Kidney epithelial cell (primary cell): Measurements from ENCODE around the gene GNG4. TPM values are rescaled to one million over a fixed set of nuclear protein-coding genes. Genes with fewer than 3 reads are reported as not detected.

Experiments used
- DNase-seq: peaks from one replicate; pipeline ENCODE4 v3.0.0-alpha.2; 2010; ENCODE audit warnings: low read depth
- H3K27me3 ChIP-seq: 2 replicates; pipeline ENCODE4 v1.6.0; 2011; ENCODE audit warnings: low read length; ENCODE audit not compliant: control insufficient read depth, insufficient read depth
- H3K36me3 ChIP-seq: 2 replicates; pipeline ENCODE4 v1.5.1; 2011; ENCODE audit warnings: low read length; ENCODE audit not compliant: control insufficient read depth, insufficient read depth
- H3K4me3 ChIP-seq: 2 replicates; pipeline ENCODE4 v1.5.1; 2011; ENCODE audit warnings: low read depth, mild to moderate bottlenecking, control low read depth, low read length
- total RNA-seq: library from RNA; depleted of rRNA; stranded (reverse); fragments of >200 nt; gene quantifications from 2 replicates; pipeline ENCODE4 v1.2.3, GENCODE V29; 2015
- TF ChIP-seq, protein P1 (sequence below): IDR thresholded peaks from 2 replicates; pipeline ENCODE4 v1.5.1; 2011; ENCODE audit warnings: mild to moderate bottlenecking, moderate library complexity, low read length, control low read depth, inconsistent platforms; ENCODE audit not compliant: insufficient read depth, poor library complexity, severe bottlenecking

The GNG4 gene
- total RNA-seq, 1 donor from 2014 or later: 0.54 TPM

GRCh38 chr1:235657747-235658526 lies 8.4 kb upstream of the GNG4 start:
- no peaks in the 10 kb centered on the region for H3K36me3 ChIP-seq
- no peaks in the 10 kb centered on the region for H3K27me3 ChIP-seq
- H3K4me3 ChIP-seq: no peak overlapping the region
- TF ChIP-seq, protein P1, sequence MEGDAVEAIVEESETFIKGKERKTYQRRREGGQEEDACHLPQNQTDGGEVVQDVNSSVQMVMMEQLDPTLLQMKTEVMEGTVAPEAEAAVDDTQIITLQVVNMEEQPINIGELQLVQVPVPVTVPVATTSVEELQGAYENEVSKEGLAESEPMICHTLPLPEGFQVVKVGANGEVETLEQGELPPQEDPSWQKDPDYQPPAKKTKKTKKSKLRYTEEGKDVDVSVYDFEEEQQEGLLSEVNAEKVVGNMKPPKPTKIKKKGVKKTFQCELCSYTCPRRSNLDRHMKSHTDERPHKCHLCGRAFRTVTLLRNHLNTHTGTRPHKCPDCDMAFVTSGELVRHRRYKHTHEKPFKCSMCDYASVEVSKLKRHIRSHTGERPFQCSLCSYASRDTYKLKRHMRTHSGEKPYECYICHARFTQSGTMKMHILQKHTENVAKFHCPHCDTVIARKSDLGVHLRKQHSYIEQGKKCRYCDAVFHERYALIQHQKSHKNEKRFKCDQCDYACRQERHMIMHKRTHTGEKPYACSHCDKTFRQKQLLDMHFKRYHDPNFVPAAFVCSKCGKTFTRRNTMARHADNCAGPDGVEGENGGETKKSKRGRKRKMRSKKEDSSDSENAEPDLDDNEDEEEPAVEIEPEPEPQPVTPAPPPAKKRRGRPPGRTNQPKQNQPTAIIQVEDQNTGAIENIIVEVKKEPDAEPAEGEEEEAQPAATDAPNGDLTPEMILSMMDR: no peak
- DNase-seq: no peak

- TF ChIP-seq, protein P1: no peak
- no peak for DNase-seq
- no peaks in the 10 kb centered on the region for H3K27me3 ChIP-seq
- no peak overlapping the region for H3K4me3 ChIP-seq
- H3K36me3 ChIP-seq: no peaks in the 10 kb centered on the region
These were observed 7.7 kb upstream of the GNG4 start for GRCh38 chr1:235657269-235657668.

GRCh38 chr1:235652364-235652763 lies 2.8 kb upstream of the GNG4 start:
- Histone ChIP-seq H3K27me3 (peaks cover 37% of the 10 kb centered on the region), H3K4me3 (no peak overlapping the region), H3K36me3 (no peaks in the 10 kb centered on the region)
- TF ChIP-seq, protein P1: no peak
- no peak for DNase-seq

DNA sequence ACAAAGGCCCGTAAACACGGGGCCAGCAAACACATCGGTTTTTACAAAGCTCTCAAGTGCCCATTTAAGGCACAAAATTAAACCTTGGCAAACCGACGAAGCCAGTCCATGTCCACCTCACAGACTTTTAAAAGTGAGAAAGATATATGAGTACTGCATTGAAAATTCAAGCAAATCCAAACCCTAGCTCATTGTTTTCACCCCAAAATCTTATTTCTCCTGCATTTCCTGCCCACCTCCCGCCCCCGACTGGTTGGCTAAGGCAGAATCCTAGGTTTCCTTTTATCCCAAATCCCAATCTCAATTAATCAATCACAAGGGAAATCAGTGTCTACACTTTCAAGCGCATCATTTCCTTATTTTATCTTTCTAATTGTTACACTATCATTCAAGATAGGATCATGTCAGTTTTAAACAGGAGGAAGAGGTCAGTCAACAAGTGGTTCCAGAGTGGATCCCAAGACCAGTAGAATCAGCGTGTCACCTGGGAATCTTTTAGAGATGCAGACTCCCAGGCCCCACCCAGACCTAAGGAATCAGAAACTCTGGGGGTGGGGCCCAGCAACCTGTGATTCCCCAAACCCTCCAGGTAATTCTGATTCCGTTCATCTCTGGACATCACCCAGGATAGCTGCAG lies 1.7 kb upstream of the GNG4 start:
- no peak for DNase-seq
- H3K36me3 ChIP-seq: no peaks in the 10 kb centered on the region
- no peak overlapping the region for H3K4me3 ChIP-seq
- H3K27me3 ChIP-seq: peaks cover 37% of the 10 kb centered on the region
- TF ChIP-seq, protein P1: no peak

- TF ChIP-seq, protein P1: no peak
- Histone ChIP-seq H3K4me3 (peak overlapping the region; percentile 31), H3K27me3 (peaks cover 40% of the 10 kb centered on the region), H3K36me3 (no peaks in the 10 kb centered on the region)
- no peak for DNase-seq
These were observed 971 bp upstream of the GNG4 start for GRCh38 chr1:235650341-235651169.
